Measurements from ENCODE around the gene FGFR3. TPM values are rescaled to one million over a fixed set of nuclear protein-coding genes. Genes with fewer than 3 reads are reported as not detected.
A peak's percentile ranks its signal among the peaks of the same experiment; 100 is the strongest.

FGFR3 gene
- total and polyA plus RNA-seq, 9 of the 15 experiments (the other 6 are each of a cell fraction or from before 2014, with no cell fraction given): 1.2 to 60.4 (median 12.7) TPM

DNA sequence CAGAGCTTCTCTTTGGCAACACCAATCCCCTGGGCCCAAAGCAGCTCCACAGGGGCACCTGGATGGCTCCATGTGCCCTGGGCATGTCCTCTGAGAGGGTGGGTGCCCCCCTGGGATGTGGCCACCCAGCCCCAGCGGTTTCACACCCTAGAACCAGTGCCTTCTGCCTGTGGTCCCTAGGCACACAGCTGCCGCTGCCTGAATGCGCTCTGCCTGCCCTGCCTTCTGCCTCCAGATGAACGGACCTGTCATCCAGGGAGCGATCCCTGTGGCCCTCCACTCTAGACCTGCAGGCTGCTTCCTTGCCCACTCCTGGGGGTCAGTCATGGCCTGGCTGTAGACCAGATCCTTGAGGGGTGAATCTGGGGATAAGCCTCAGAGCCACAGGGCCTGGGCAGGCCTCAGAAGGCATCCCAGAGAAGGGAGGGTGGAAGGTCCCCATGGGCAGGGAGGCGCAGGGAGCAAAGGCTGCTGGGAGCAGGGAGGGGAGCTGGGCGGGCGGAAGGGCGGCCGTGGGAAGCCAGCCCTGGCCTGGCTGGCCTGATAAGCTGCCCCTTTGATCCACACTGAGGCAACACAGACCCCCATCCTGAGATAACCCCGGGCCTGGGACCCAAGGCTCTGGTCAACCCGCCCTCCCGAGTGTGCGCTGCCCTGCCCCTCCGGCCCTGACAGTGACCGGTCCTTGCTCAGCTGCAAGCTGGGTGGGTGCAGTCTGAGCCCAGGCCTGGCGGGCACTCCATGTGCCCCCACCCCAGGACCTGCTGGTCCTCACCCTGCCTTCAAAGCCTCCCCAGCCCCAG, 8.1 kb upstream of the FGFR3 start (continued):
- TF ChIP-seq RBBP5 (IDR thresholded peaks at IDR 0.05; ENCODE audit: borderline replicate concordance, insufficient read depth, low read length, poor library complexity, severe bottlenecking): no peak
- no peak; the same call in 1 of the 2 replicates for TF ChIP-seq POLR2A (conservative IDR thresholded peaks at IDR 0.05)
- TF ChIP-seq CHCHD3 (CRISPR knock-in tag; IDR thresholded peaks at IDR 0.05): no peak
- TF ChIP-seq FIP1L1 (IDR thresholded peaks at IDR 0.05; ENCODE audit: low read depth, low read length, poor library complexity, severe bottlenecking): peak; percentile 55
- no peak for TF ChIP-seq NR2C1 (IDR thresholded peaks at IDR 0.05)
- TF ChIP-seq NR2C1 (tag; IDR thresholded peaks at IDR 0.05): peak; percentile 46; the same call in 1 of the 2 replicates
- TF ChIP-seq, protein P1, sequence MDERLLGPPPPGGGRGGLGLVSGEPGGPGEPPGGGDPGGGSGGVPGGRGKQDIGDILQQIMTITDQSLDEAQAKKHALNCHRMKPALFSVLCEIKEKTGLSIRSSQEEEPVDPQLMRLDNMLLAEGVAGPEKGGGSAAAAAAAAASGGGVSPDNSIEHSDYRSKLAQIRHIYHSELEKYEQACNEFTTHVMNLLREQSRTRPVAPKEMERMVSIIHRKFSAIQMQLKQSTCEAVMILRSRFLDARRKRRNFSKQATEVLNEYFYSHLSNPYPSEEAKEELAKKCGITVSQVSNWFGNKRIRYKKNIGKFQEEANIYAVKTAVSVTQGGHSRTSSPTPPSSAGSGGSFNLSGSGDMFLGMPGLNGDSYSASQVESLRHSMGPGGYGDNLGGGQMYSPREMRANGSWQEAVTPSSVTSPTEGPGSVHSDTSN (CRISPR knock-in tag; IDR thresholded peaks at IDR 0.05; ENCODE audit: low read depth): no peak
- TF ChIP-seq, protein P1 (tag; conservative IDR thresholded peaks at IDR 0.05; ENCODE audit: low read depth): no peak
- no peak; the same call in 1 of the 2 replicates for TF ChIP-seq CC2D1A (IDR thresholded peaks at IDR 0.05)
- TF ChIP-seq ZNF75A (CRISPR knock-in tag; IDR thresholded peaks at IDR 0.05): no peak
- no peak for TF ChIP-seq NR3C1 (CRISPR knock-in tag; IDR thresholded peaks at IDR 0.05)
- TF ChIP-seq, protein P2, sequence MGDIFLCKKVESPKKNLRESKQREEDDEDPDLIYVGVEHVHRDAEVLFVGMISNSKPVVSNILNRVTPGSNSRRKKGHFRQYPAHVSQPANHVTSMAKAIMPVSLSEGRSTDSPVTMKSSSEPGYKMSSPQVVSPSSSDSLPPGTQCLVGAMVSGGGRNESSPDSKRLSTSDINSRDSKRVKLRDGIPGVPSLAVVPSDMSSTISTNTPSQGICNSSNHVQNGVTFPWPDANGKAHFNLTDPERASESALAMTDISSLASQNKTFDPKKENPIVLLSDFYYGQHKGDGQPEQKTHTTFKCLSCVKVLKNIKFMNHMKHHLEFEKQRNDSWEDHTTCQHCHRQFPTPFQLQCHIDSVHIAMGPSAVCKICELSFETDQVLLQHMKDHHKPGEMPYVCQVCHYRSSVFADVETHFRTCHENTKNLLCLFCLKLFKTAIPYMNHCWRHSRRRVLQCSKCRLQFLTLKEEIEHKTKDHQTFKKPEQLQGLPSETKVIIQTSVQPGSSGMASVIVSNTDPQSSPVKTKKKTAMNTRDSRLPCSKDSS (IDR thresholded peaks at IDR 0.05; ENCODE audit: low read depth, partially characterized antibody): no peak
- TF ChIP-seq STAT5B (CRISPR knock-in tag; IDR thresholded peaks at IDR 0.05): no peak
- TF ChIP-seq ZBTB7A (IDR thresholded peaks at IDR 0.05; ENCODE audit: borderline replicate concordance, control insufficient read depth, low read depth, low read length): peak; percentile 99
- TF ChIP-seq, protein P3, sequence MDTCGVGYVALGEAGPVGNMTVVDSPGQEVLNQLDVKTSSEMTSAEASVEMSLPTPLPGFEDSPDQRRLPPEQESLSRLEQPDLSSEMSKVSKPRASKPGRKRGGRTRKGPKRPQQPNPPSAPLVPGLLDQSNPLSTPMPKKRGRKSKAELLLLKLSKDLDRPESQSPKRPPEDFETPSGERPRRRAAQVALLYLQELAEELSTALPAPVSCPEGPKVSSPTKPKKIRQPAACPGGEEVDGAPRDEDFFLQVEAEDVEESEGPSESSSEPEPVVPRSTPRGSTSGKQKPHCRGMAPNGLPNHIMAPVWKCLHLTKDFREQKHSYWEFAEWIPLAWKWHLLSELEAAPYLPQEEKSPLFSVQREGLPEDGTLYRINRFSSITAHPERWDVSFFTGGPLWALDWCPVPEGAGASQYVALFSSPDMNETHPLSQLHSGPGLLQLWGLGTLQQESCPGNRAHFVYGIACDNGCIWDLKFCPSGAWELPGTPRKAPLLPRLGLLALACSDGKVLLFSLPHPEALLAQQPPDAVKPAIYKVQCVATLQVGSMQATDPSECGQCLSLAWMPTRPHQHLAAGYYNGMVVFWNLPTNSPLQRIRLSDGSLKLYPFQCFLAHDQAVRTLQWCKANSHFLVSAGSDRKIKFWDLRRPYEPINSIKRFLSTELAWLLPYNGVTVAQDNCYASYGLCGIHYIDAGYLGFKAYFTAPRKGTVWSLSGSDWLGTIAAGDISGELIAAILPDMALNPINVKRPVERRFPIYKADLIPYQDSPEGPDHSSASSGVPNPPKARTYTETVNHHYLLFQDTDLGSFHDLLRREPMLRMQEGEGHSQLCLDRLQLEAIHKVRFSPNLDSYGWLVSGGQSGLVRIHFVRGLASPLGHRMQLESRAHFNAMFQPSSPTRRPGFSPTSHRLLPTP (IDR thresholded peaks at IDR 0.05; ENCODE audit: borderline replicate concordance, extremely low read depth, insufficient read length): no peak
- TF ChIP-seq, protein P4, sequence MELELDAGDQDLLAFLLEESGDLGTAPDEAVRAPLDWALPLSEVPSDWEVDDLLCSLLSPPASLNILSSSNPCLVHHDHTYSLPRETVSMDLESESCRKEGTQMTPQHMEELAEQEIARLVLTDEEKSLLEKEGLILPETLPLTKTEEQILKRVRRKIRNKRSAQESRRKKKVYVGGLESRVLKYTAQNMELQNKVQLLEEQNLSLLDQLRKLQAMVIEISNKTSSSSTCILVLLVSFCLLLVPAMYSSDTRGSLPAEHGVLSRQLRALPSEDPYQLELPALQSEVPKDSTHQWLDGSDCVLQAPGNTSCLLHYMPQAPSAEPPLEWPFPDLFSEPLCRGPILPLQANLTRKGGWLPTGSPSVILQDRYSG (tag; conservative IDR thresholded peaks at IDR 0.05; ENCODE audit: low read depth): 0 out of 2 replicates have a peak, but pooled peaks have one; percentile 33
- peak; percentile 88; the same call in 1 of the 2 replicates for TF ChIP-seq EP300 (IDR thresholded peaks at IDR 0.05; ENCODE audit: low read length)
- TF ChIP-seq U2AF2 (optimal IDR thresholded peaks at IDR 0.05; ENCODE audit: low read depth, low read length): no peak
